ENCODE measurements around the gene AP1M2.
"Not testable (repeated sequence)": the region's sequence is repeated elsewhere in the genome, so short reads cannot be mapped to it uniquely, and the experiment has no call there.

AP1M2 gene

GRCh38 chr19:10538204-10538983 lies 48.7 kb downstream of the AP1M2 start:
- TF ChIP-seq CTCF (conservative IDR thresholded peaks at IDR 0.05; ENCODE audit: low read depth, low read length), result no peak
- DNase-seq (ENCODE audit: low read depth), result no peak
- no peak overlapping the region for H3K4me3 ChIP-seq (ENCODE audit: low read length)

- DNase-seq (ENCODE audit: low read depth), result no peak
- no peak overlapping the region for H3K4me3 ChIP-seq (ENCODE audit: low read length)
- no peak for TF ChIP-seq CTCF (conservative IDR thresholded peaks at IDR 0.05; ENCODE audit: low read depth, low read length)
These were observed 49.4 kb downstream of the AP1M2 start for GRCh38 chr19:10537668-10538067.

- DNase-seq (ENCODE audit: low read depth), result no peak
- no peak for TF ChIP-seq CTCF (conservative IDR thresholded peaks at IDR 0.05; ENCODE audit: low read depth, low read length)
- H3K4me3 ChIP-seq (ENCODE audit: low read length), result no peak overlapping the region
These were observed 51.5 kb downstream of the AP1M2 start for GRCh38 chr19:10535613-10536012.

- no peak overlapping the region for H3K4me3 ChIP-seq (ENCODE audit: low read length)
- no peak for TF ChIP-seq CTCF (conservative IDR thresholded peaks at IDR 0.05; ENCODE audit: low read depth, low read length)
- DNase-seq (ENCODE audit: low read depth), result peak; percentile 63
These were observed 53.3 kb downstream of the AP1M2 start for GRCh38 chr19:10533646-10534386.

GRCh38 chr19:10532457-10532856 lies 54.7 kb downstream of the AP1M2 start:
- no peak for TF ChIP-seq CTCF (conservative IDR thresholded peaks at IDR 0.05; ENCODE audit: low read depth, low read length)
- no peak overlapping the region for H3K4me3 ChIP-seq (ENCODE audit: low read length)
- no peak for DNase-seq (ENCODE audit: low read depth)

- H3K4me3 ChIP-seq (ENCODE audit: low read length); DNase-seq (ENCODE audit: low read depth): not testable (repeated sequence)
These were observed 60.2 kb downstream of the AP1M2 start for GRCh38 chr19:10526887-10527286.

- H3K4me3 ChIP-seq (ENCODE audit: low read length), result no peak overlapping the region
- no peak for DNase-seq (ENCODE audit: low read depth)
- TF ChIP-seq CTCF (conservative IDR thresholded peaks at IDR 0.05; ENCODE audit: low read depth, low read length), result no peak
These were observed 61.5 kb downstream of the AP1M2 start for GRCh38 chr19:10525636-10526035.

Data from retinal pigment epithelial cell (primary cell).